ENCODE data around the gene TMEM201. TPM values are rescaled to one million over a fixed set of nuclear protein-coding genes. Genes with fewer than 3 reads are reported as not detected.

Gene TMEM201
- polyA plus RNA-seq, 1 of the 3 experiments (the other 2 are of a cell fraction) = 8.2 TPM

- 0 out of 2 replicates have a peak, but pooled peaks cover 5% of the 10 kb centered on the region for H4K20me1 ChIP-seq (ENCODE audit: insufficient read depth)
- H3K9me2 ChIP-seq = no peaks in the 10 kb centered on the region
- peaks cover 0 to 12% of the 10 kb centered on the region in 2 experiments; a peak in 2 of 4 replicates for H3K4me1 ChIP-seq (ENCODE audit: control insufficient read depth in 1 of 2, insufficient read depth in 2 of 2, low read depth in 1 of 2, low read length in 1 of 2)
- no peak overlapping the region for H3K4me3 ChIP-seq (ENCODE audit: low read depth in 2 of 2, low read length in 1 of 2)
- H3K4me2 ChIP-seq = no peak overlapping the region
- H3K27me3 ChIP-seq (ENCODE audit: insufficient read depth) = no peaks in the 10 kb centered on the region
- H3K79me2 ChIP-seq (ENCODE audit: insufficient read depth) = peaks cover 14% of the 10 kb centered on the region; the same call in 1 of the 2 replicates
- peaks cover 8 to 9% of the 10 kb centered on the region in 2 experiments for H3K36me3 ChIP-seq (replicated peaks in 1 of 2; ENCODE audit: control insufficient read depth in 1 of 2, insufficient read depth in 2 of 2, low read length in 1 of 2)
- H3K9ac ChIP-seq = no peak overlapping the region
- H3F3A ChIP-seq (replicated peaks; ENCODE audit: insufficient read depth) = peaks cover 14% of the 10 kb centered on the region
- H3K27ac ChIP-seq (ENCODE audit: low read depth in 2 of 2, low read length in 1 of 2) = no peak overlapping the region
- ChIA-PET CTCF (interaction anchor here (0.7 to 1.6 kb wide), 4 partner anchors 9 to 62 kb away, joined by 3 to 5 read pairs (median 3); partner anchors contain the start of gene SLC25A33), POLR2A (no interaction called here)
- no peak for DNase-seq
- no peak for TF ChIP-seq MEF2A (IDR thresholded peaks at IDR 0.05; ENCODE audit: borderline replicate concordance, low read depth)
- no peak for TF ChIP-seq TEAD4 (IDR thresholded peaks at IDR 0.05; ENCODE audit: borderline replicate concordance, insufficient read depth)
- TF ChIP-seq GABPA (IDR thresholded peaks at IDR 0.05; ENCODE audit: low read depth) = no peak
- TF ChIP-seq USF2 (IDR thresholded peaks at IDR 0.05; ENCODE audit: borderline replicate concordance, low read depth, low read length) = no peak
- no peak for TF ChIP-seq CHD2 (IDR thresholded peaks at IDR 0.05; ENCODE audit: low read length, partially characterized antibody)
- no peak for TF ChIP-seq EZH2phosphoT487 (IDR thresholded peaks at IDR 0.05; ENCODE audit: borderline replicate concordance, low read depth)
- TF ChIP-seq ELF1 (IDR thresholded peaks at IDR 0.05) = no peak
- no peak for TF ChIP-seq TAF1 (IDR thresholded peaks at IDR 0.05; ENCODE audit: borderline replicate concordance, low read depth, low read length)
- TF ChIP-seq SMC3 (IDR thresholded peaks at IDR 0.05; ENCODE audit: low read depth, low read length) = no peak
- no peaks in the 10 kb centered on the region for H3K9me3 ChIP-seq
- 91% methylated on average over 5 of the region's 5 CpGs for WGBS (ENCODE audit: low lambda C conversion rate)
- H2AFZ ChIP-seq (ENCODE audit: low read depth) = no peak overlapping the region
These were observed 31.1 kb upstream of the TMEM201 start for GRCh38 chr1:9557624-9558023.

GRCh38 chr1:9558271-9558945 is 30.3 kb upstream of the TMEM201 start:
- ChIA-PET POLR2A (no interaction called here), CTCF (interaction anchor here (0.5 to 1.6 kb wide), 3 partner anchors 11 to 1347 kb away, joined by 3 to 5 read pairs (median 3); no protein-coding TSS in a partner anchor)
- peaks cover 13% of the 10 kb centered on the region; the same call in 1 of the 2 replicates for H3K79me2 ChIP-seq (ENCODE audit: insufficient read depth)

More at GRCh38 chr1:9558271-9558945, 30.3 kb upstream of the TMEM201 start:
- Histone ChIP-seq H4K20me1 (ENCODE audit: insufficient read depth) (0 out of 2 replicates have a peak, but pooled peaks cover 5% of the 10 kb centered on the region), H3K36me3 (replicated peaks in 1 of 2; ENCODE audit: control insufficient read depth in 1 of 2, insufficient read depth in 2 of 2, low read length in 1 of 2) (peaks cover 8 to 9% of the 10 kb centered on the region in 2 experiments), H2AFZ (ENCODE audit: low read depth) (no peak overlapping the region), H3K4me1 (ENCODE audit: control insufficient read depth in 1 of 2, insufficient read depth in 2 of 2, low read depth in 1 of 2, low read length in 1 of 2) (peaks cover 0 to 12% of the 10 kb centered on the region in 2 experiments; a peak in 2 of 4 replicates), H3K9me3 (no peaks in the 10 kb centered on the region), H3K27me3 (ENCODE audit: insufficient read depth) (no peaks in the 10 kb centered on the region), H3F3A (replicated peaks; ENCODE audit: insufficient read depth) (peaks cover 14% of the 10 kb centered on the region), H3K27ac (ENCODE audit: low read depth in 2 of 2, low read length in 1 of 2) (no peak overlapping the region), H3K4me2 (no peak overlapping the region), H3K4me3 (ENCODE audit: low read depth in 2 of 2, low read length in 1 of 2) (no peak overlapping the region), H3K9me2 (no peaks in the 10 kb centered on the region), H3K9ac (no peak overlapping the region)
- no peak for TF ChIP-seq SIN3A (IDR thresholded peaks at IDR 0.05; ENCODE audit: borderline replicate concordance, low read depth, low read length)
- TF ChIP-seq POLR2AphosphoS5 (IDR thresholded peaks at IDR 0.05; ENCODE audit: low read depth, low read length) = no peak
- no peak for TF ChIP-seq SMC3 (IDR thresholded peaks at IDR 0.05; ENCODE audit: low read depth, low read length)
- TF ChIP-seq USF2 (IDR thresholded peaks at IDR 0.05; ENCODE audit: borderline replicate concordance, low read depth, low read length) = no peak
- no peak for TF ChIP-seq MEF2A (IDR thresholded peaks at IDR 0.05; ENCODE audit: borderline replicate concordance, low read depth)
- no peak for TF ChIP-seq USF1 (IDR thresholded peaks at IDR 0.05; ENCODE audit: borderline replicate concordance, low read depth)
- WGBS (ENCODE audit: low lambda C conversion rate) = 92% methylated on average over 6 of the region's 6 CpGs
- no peak for DNase-seq

Measured in SK-N-SH (cell line).